GM23338 (cell line): ENCODE measurements around the gene MUC5B. TPM values are rescaled to one million over a fixed set of nuclear protein-coding genes. Genes with fewer than 3 reads are reported as not detected.

ENCODE experiments used
- ATAC-seq: fragments of 200-7000 bp; cut with Tn5 transposase; 3 replicates; pipeline ENCODE4 v1.9.1; 2020
- DNase-seq: peaks from one replicate; pipeline ENCODE4 v3.0.0-alpha.2; 2015; ENCODE audit warnings: low spot score
- H2AFZ ChIP-seq: fragments of 200-600 bp; sonication (generic); 2 replicates; pipeline ENCODE4 v1.8.0; 2016; ENCODE audit warnings: antibody characterized with exemption, mild to moderate bottlenecking, moderate library complexity
- H3F3A ChIP-seq: fragments of 200-600 bp; sonication (generic); replicated peaks from 2 replicates; pipeline ENCODE4 v1.8.0; 2017; ENCODE audit warnings: antibody characterized with exemption, mixed run types, low read depth
- H3K27ac ChIP-seq: fragments of 200-600 bp; sonication (generic); 2 replicates; pipeline ENCODE4 v1.6.1; 2016; ENCODE audit warnings: low read depth
- H3K27me3 ChIP-seq: fragments of 200-600 bp; sonication (generic); 2 replicates; pipeline ENCODE4 v1.8.0; 2016; ENCODE audit warnings: mild to moderate bottlenecking, mixed run types, moderate library complexity; ENCODE audit not compliant: insufficient read depth
- H3K36me3 ChIP-seq: fragments of 200-600 bp; sonication (generic); 2 replicates; pipeline ENCODE4 v1.8.0; 2016; ENCODE audit warnings: mild to moderate bottlenecking; ENCODE audit not compliant: insufficient read depth
- H3K4me1 ChIP-seq: fragments of 200-600 bp; sonication (generic); 2 replicates; pipeline ENCODE4 v1.8.0; 2016; ENCODE audit warnings: mild to moderate bottlenecking, moderate library complexity; ENCODE audit not compliant: insufficient read depth
- H3K4me2 ChIP-seq: fragments of 200-600 bp; sonication (generic); 2 replicates; pipeline ENCODE4 v1.7.1; 2017; ENCODE audit warnings: mixed run types
- H3K4me3 ChIP-seq: fragments of 200-600 bp; sonication (generic); 2 replicates; pipeline ENCODE4 v1.6.1; 2016; ENCODE audit warnings: mixed run types
- H3K79me2 ChIP-seq: fragments of 200-600 bp; sonication (generic); replicated peaks from 2 replicates; pipeline ENCODE4 v1.8.0; 2017; ENCODE audit warnings: mild to moderate bottlenecking; ENCODE audit not compliant: insufficient read depth
- H3K9me2 ChIP-seq: fragments of 200-600 bp; sonication (generic); 2 replicates; pipeline ENCODE4 v1.8.0; 2017; ENCODE audit not compliant: insufficient read depth
- H4K20me1 ChIP-seq: fragments of 200-600 bp; sonication (generic); replicated peaks from 2 replicates; pipeline ENCODE4 v1.8.0; 2017; ENCODE audit warnings: mild to moderate bottlenecking; ENCODE audit not compliant: insufficient read depth
- H3K27ac Mint-ChIP-seq: 2 replicates; pipeline ENCODE4 v1.8.0; 2020; ENCODE audit warnings: inconsistent platforms, mild to moderate bottlenecking, moderate library complexity, mixed read lengths
- H3K27me3 Mint-ChIP-seq: 3 replicates; pipeline ENCODE4 v1.8.0; 2022; ENCODE audit warnings: low read depth, mild to moderate bottlenecking, moderate library complexity, mixed read lengths, inconsistent platforms; ENCODE audit not compliant: insufficient read depth, poor library complexity
- H3K36me3 Mint-ChIP-seq: 3 replicates; pipeline ENCODE4 v1.8.0; 2021; ENCODE audit warnings: low read depth, mild to moderate bottlenecking, inconsistent platforms, moderate library complexity, mixed read lengths
- H3K4me1 Mint-ChIP-seq: 3 replicates; pipeline ENCODE4 v1.8.0; 2020; ENCODE audit warnings: mild to moderate bottlenecking, inconsistent platforms, mixed read lengths
- H3K4me3 Mint-ChIP-seq: 3 replicates; pipeline ENCODE4 v1.8.0; 2021; ENCODE audit warnings: moderate library complexity, mild to moderate bottlenecking, inconsistent platforms, mixed read lengths
- H3K9me3 Mint-ChIP-seq: 3 replicates; pipeline ENCODE4 v1.8.0; 2020; ENCODE audit warnings: moderate library complexity, mild to moderate bottlenecking, inconsistent platforms, mixed read lengths
- EZH2 ChIP-seq: fragments of 200-600 bp; sonication (generic); IDR thresholded peaks from one replicate; pipeline ENCODE4 v1.8.0; 2017; ENCODE audit warnings: antibody characterized with exemption, mild to moderate bottlenecking, low read depth; ENCODE audit not compliant: unreplicated experiment
- EZH2phosphoT487 ChIP-seq: fragments of 200-600 bp; sonication (generic); IDR thresholded peaks from one replicate; pipeline ENCODE4 v1.8.1; 2018; ENCODE audit warnings: antibody characterized with exemption; ENCODE audit not compliant: unreplicated experiment
- JUNB ChIP-seq: IDR thresholded peaks from one replicate; pipeline ENCODE4 v1.6.1; 2016; ENCODE audit warnings: antibody characterized with exemption; ENCODE audit not compliant: unreplicated experiment
- NANOG ChIP-seq: IDR thresholded peaks from 2 replicates; pipeline ENCODE4 v1.6.1; 2016; ENCODE audit warnings: antibody characterized with exemption, borderline replicate concordance
- STAT1 ChIP-seq: IDR thresholded peaks from one replicate; pipeline ENCODE4 v1.6.1; 2016; ENCODE audit warnings: antibody characterized with exemption; ENCODE audit not compliant: unreplicated experiment
- polyA plus RNA-seq: library from polyadenylated mRNA; unstranded; fragments of >200 nt; fragmentation: Nextera tagmentation; extraction: Ambion mirVana; gene quantifications from 2 replicates; pipeline ENCODE4 v1.2.1, GENCODE V29; 2016
- total RNA-seq: library from RNA; depleted of rRNA; stranded (reverse); fragments of >200 nt; shearing (Covaris generic); gene quantifications from 2 replicates; pipeline ENCODE4 v1.2.3, GENCODE V29; 2014
- TF ChIP-seq, protein P1 (sequence below): IDR thresholded peaks from one replicate; pipeline ENCODE4 v1.6.1; 2018; ENCODE audit warnings: antibody characterized with exemption; ENCODE audit not compliant: unreplicated experiment
- TF ChIP-seq, protein P2 (sequence below), 2 experiments: fragments of 200-600 bp in 1 of 2; sonication (generic) in 1 of 2; conservative IDR thresholded peaks; 2 replicates each; pipeline versions ENCODE4 v1.5.1 to v1.6.1; 2016 to 2017; ENCODE audit warnings: antibody characterized with exemption in 2 of 2, low read depth in 2 of 2, mild to moderate bottlenecking in 2 of 2, moderate library complexity in 1 of 2
- TF ChIP-seq, protein P3 (sequence below): IDR thresholded peaks from 2 replicates; pipeline ENCODE4 v1.6.1; 2016; ENCODE audit warnings: antibody characterized with exemption

The MUC5B gene
- total and polyA plus RNA-seq, 2 experiments from 2014 or later, result 0.18 to 0.90 TPM

DNA sequence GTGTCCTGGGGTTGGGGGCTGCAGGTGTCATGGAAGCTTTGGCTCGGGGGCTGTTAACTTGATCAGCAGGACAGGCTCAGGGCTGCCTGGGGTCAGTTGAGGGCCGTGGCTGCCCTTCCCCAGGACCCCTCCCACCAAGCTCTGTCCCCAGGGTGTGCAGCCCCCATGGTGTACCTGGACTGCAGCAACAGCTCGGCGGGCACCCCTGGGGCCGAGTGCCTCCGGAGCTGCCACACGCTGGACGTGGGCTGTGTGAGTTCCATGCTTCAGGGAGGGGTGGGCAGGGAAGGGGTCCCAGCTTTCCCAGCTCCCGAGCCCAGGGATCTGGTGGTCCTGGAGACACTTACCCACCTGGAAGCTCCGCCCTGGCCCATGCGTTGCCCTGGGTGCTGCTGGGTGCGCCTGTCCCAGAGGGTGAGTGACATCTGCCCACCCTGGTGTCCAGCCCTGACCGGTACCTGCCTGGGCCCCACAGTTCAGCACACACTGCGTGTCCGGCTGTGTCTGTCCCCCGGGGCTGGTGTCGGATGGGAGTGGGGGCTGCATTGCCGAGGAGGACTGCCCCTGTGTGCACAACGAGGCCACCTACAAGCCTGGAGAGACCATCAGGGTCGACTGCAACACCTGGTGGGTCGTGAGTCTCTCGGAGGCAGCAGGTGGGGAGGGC, 11.3 kb downstream of the MUC5B start:
- DNase-seq, result no peak
- H2AFZ ChIP-seq, result no peak overlapping the region
- H3K27ac ChIP-seq, result no peak overlapping the region
- no peak overlapping the region for H3K4me3 ChIP-seq
- no peaks in the 10 kb centered on the region for H4K20me1 ChIP-seq
- no peaks in the 10 kb centered on the region for H3K36me3 ChIP-seq
- Mint-ChIP-seq H3K4me1 (no peaks in the 10 kb centered on the region), H3K4me3 (no peak overlapping the region), H3K9me3 (no peaks in the 10 kb centered on the region; the same call in 2 of the 3 replicates), H3K27ac (no peak overlapping the region), H3K27me3 (peaks cover 2% of the 10 kb centered on the region), H3K36me3 (no peaks in the 10 kb centered on the region)
- no peaks in the 10 kb centered on the region for H3K9me2 ChIP-seq
- no peaks in the 10 kb centered on the region for H3K4me1 ChIP-seq
- no peaks in the 10 kb centered on the region for H3F3A ChIP-seq
- H3K4me2 ChIP-seq, result no peak overlapping the region
- no peak for ATAC-seq
- no peaks in the 10 kb centered on the region for H3K79me2 ChIP-seq
- TF ChIP-seq EZH2, result no peak
- no peaks in the 10 kb centered on the region for H3K27me3 ChIP-seq

DNA sequence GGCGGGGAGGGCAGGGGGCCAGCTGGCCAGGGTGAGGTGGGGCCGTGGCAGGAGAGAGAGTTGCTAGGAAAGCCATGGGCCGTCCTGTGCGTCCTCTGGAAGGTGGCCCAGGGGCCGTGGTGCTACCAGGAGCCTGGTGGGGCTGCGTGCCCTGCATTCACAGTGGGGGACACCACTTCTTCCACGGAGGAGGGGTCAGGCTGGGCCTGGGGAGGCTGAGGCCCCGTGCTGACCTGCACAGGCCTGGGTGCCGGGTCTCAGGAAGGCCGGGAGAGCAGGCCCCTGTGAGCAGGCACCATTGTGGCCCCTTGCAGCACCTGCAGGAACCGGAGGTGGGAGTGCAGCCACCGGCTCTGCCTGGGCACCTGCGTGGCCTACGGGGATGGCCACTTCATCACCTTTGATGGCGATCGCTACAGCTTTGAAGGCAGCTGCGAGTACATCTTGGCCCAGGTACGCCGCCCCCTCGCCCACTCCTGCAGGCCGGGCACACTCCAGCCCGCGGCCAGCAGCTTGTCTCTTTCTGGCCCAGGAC, 12.0 kb downstream of the MUC5B start:
- no peak overlapping the region for H3K4me2 ChIP-seq
- H3K36me3 ChIP-seq, result no peaks in the 10 kb centered on the region
- H3K27me3 Mint-ChIP-seq, result peaks cover 2% of the 10 kb centered on the region
- no peaks in the 10 kb centered on the region for H4K20me1 ChIP-seq
- no peaks in the 10 kb centered on the region for H3K4me1 ChIP-seq
- H3K4me3 ChIP-seq, result no peak overlapping the region
- no peaks in the 10 kb centered on the region for H3K79me2 ChIP-seq
- DNase-seq, result no peak
- H3K27me3 ChIP-seq, result no peaks in the 10 kb centered on the region
- H3F3A ChIP-seq, result no peaks in the 10 kb centered on the region
- no peaks in the 10 kb centered on the region; the same call in 2 of the 3 replicates for H3K9me3 Mint-ChIP-seq
- H3K4me1 Mint-ChIP-seq, result no peaks in the 10 kb centered on the region
- H3K4me3 Mint-ChIP-seq, result no peak overlapping the region
- H3K36me3 Mint-ChIP-seq, result no peaks in the 10 kb centered on the region
- H2AFZ ChIP-seq, result no peak overlapping the region
- no peaks in the 10 kb centered on the region for H3K9me2 ChIP-seq
- H3K27ac ChIP-seq, result no peak overlapping the region
- H3K27ac Mint-ChIP-seq, result no peak overlapping the region
- ATAC-seq, result no peak
- TF ChIP-seq STAT1 (no peak), NANOG (no peak), JUNB (no peak), EZH2phosphoT487 (no peak)
- TF ChIP-seq, protein P1, sequence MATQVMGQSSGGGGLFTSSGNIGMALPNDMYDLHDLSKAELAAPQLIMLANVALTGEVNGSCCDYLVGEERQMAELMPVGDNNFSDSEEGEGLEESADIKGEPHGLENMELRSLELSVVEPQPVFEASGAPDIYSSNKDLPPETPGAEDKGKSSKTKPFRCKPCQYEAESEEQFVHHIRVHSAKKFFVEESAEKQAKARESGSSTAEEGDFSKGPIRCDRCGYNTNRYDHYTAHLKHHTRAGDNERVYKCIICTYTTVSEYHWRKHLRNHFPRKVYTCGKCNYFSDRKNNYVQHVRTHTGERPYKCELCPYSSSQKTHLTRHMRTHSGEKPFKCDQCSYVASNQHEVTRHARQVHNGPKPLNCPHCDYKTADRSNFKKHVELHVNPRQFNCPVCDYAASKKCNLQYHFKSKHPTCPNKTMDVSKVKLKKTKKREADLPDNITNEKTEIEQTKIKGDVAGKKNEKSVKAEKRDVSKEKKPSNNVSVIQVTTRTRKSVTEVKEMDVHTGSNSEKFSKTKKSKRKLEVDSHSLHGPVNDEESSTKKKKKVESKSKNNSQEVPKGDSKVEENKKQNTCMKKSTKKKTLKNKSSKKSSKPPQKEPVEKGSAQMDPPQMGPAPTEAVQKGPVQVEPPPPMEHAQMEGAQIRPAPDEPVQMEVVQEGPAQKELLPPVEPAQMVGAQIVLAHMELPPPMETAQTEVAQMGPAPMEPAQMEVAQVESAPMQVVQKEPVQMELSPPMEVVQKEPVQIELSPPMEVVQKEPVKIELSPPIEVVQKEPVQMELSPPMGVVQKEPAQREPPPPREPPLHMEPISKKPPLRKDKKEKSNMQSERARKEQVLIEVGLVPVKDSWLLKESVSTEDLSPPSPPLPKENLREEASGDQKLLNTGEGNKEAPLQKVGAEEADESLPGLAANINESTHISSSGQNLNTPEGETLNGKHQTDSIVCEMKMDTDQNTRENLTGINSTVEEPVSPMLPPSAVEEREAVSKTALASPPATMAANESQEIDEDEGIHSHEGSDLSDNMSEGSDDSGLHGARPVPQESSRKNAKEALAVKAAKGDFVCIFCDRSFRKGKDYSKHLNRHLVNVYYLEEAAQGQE, result no peak
- TF ChIP-seq, protein P2, sequence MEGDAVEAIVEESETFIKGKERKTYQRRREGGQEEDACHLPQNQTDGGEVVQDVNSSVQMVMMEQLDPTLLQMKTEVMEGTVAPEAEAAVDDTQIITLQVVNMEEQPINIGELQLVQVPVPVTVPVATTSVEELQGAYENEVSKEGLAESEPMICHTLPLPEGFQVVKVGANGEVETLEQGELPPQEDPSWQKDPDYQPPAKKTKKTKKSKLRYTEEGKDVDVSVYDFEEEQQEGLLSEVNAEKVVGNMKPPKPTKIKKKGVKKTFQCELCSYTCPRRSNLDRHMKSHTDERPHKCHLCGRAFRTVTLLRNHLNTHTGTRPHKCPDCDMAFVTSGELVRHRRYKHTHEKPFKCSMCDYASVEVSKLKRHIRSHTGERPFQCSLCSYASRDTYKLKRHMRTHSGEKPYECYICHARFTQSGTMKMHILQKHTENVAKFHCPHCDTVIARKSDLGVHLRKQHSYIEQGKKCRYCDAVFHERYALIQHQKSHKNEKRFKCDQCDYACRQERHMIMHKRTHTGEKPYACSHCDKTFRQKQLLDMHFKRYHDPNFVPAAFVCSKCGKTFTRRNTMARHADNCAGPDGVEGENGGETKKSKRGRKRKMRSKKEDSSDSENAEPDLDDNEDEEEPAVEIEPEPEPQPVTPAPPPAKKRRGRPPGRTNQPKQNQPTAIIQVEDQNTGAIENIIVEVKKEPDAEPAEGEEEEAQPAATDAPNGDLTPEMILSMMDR (conservative IDR thresholded peaks at IDR 0.05; ENCODE audit: low read depth in 2 of 2), result no peak
- TF ChIP-seq, protein P3, sequence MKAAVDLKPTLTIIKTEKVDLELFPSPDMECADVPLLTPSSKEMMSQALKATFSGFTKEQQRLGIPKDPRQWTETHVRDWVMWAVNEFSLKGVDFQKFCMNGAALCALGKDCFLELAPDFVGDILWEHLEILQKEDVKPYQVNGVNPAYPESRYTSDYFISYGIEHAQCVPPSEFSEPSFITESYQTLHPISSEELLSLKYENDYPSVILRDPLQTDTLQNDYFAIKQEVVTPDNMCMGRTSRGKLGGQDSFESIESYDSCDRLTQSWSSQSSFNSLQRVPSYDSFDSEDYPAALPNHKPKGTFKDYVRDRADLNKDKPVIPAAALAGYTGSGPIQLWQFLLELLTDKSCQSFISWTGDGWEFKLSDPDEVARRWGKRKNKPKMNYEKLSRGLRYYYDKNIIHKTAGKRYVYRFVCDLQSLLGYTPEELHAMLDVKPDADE, result no peak
